Measurements from ENCODE around the gene DCUN1D2.
"Not testable (repeated sequence)": the region's sequence is repeated elsewhere in the genome, so short reads cannot be mapped to it uniquely, and the experiment has no call there.

The DCUN1D2 gene

DNA sequence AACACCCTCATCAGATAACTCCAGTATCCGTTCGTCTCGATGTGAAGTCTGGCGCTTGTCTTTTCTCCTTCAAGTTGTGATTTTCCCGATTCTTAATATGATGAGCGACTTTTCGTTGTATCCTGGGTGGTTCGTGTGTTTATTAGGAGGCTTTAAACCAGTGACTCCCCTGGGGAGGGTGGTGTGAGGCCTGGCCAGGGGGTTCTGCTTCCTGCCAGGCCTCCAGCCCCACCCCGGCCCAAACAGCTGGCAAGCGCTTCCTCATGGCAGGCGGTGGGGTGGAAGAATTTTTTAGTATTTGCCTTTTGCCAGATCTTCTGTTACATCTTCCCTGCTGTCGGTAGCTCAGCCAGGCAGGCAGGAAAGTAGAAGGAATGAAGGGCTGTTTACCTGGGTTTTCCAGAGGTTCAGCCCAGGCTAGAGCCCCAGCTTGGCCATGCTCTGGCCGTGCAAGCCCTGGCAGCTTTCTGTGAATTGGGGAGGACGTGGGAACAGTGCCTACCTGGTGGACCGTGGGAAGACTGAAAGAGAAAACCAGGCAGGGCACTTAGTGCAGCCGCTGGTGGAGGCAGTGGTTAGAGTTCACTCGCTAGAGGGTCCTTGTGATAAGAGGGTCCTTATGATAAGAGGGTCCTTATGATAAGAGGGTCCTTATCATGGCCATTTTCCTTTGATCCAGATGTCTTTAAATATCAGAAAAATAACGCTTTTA lies 37.7 kb upstream of the DCUN1D2 start:
- H3K4me1 Mint-ChIP-seq = no peaks in the 10 kb centered on the region
- ATAC-seq (no peak), DNase-seq (no peak)
- H3K36me3 Mint-ChIP-seq (ENCODE audit: low read depth) = peaks cover 14% of the 10 kb centered on the region
- no peaks in the 10 kb centered on the region for H3K27me3 Mint-ChIP-seq
- H3K4me3 Mint-ChIP-seq = no peak overlapping the region
- H3K9me3 Mint-ChIP-seq = no peaks in the 10 kb centered on the region
- no peak overlapping the region for H3K27ac Mint-ChIP-seq

DNA sequence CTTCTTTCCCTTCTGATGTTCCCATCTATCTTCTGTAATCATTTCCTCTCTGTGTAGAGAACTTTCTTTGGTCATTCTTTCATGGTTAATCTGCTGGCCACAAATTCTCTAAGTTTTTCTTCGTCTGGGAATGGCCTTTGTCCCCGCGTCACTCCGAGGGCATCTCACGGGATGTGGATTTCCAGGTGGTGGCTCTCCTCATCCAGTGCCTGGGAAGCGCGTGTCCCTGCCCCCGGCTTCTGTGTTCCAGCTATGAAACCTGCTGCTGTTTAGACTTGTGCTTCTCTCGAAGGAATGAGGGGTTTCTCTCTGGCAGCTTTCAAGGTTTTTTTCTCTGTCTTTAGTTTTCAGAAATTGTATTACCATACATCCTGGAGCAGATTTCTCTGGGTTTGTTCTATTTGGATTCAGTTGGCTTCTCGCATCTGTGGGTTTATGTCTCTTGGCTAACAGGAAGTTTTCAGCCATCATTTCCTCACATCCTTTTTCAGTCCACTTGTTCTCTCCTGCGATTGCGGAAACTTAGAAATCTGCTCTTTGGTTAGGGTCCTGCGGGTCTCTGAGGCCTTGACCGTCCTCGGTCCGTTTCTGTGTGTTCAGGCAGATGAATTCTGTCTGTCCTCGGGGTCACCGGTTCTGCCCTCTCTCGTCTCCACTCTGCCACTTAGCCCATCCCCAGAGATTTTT lies 36.9 kb upstream of the DCUN1D2 start:
- no peak overlapping the region for H3K4me3 Mint-ChIP-seq
- H3K9me3 Mint-ChIP-seq = no peaks in the 10 kb centered on the region
- no peak for DNase-seq
- no peaks in the 10 kb centered on the region for H3K4me1 Mint-ChIP-seq
- ATAC-seq = no peak
- peaks cover 17% of the 10 kb centered on the region for H3K36me3 Mint-ChIP-seq (ENCODE audit: low read depth)
- H3K27ac Mint-ChIP-seq = no peak overlapping the region
- H3K27me3 Mint-ChIP-seq = no peaks in the 10 kb centered on the region

DNA sequence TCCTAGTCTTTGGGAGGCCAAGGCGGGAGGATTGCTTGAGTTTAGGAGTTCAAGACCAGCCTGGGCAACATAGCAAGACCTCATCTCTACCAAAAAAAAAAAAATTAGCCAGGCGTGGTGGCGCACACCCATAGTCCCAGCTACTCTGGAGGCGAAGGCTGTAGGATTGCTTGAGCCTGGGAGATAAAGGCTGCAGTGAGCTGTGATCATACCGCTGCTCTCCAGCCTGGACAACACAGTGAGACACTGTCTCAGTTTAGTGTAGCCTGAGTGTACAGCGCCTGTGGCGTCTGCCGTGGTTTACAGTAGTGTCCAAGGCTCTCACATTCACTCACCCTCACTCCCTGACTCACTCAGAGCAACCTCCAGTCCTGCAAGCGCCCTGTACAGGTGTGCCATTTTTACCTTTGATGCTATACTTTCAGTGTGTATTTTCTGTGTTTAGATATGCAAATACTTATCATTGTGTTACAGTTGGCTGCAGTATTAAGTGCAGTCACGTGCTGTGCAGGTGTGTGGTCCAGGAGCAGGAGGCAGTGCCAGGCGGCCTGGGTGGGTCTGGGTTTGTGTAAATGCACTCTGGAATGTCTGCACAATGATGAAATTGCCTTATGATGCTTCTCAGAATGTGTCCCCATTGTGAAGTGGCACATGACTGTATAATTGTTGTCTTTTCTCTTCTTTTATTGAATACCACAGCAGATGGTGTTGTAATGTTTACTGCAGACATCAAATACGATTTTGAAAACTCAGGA lies 36.1 kb upstream of the DCUN1D2 start:
- Mint-ChIP-seq H3K36me3 (ENCODE audit: low read depth) (peaks cover 17% of the 10 kb centered on the region), H3K27me3 (no peaks in the 10 kb centered on the region), H3K4me1 (no peaks in the 10 kb centered on the region), H3K4me3 (no peak overlapping the region), H3K27ac (no peak overlapping the region), H3K9me3 (no peaks in the 10 kb centered on the region)
- DNase-seq (no peak), ATAC-seq (no peak)

DNA sequence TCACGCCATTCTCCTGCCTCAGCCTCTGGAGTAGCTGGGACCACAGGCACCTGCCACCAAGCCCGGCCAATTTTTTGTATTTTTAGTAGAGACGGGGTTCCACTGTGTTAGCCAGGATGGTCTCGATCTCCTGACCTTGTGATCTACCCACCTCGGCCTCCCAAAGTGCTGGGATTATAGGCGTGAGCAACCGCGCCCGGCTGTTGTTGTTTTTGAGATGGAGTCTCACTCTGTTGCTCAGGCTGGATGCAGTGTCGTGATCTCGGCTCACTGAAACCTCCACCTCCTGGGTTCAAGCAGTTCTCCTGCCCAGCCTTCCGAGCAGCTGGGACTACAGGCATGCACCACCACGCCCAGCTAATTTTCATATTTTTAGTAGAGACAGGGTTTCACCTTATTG lies 31.9 kb upstream of the DCUN1D2 start:
- not testable (repeated sequence) for H3K36me3 Mint-ChIP-seq (ENCODE audit: low read depth); H3K9me3 Mint-ChIP-seq; DNase-seq; H3K27me3 Mint-ChIP-seq; H3K27ac Mint-ChIP-seq; ATAC-seq; H3K4me3 Mint-ChIP-seq
- peaks cover 14% of the 10 kb centered on the region for H3K4me1 Mint-ChIP-seq

DNA sequence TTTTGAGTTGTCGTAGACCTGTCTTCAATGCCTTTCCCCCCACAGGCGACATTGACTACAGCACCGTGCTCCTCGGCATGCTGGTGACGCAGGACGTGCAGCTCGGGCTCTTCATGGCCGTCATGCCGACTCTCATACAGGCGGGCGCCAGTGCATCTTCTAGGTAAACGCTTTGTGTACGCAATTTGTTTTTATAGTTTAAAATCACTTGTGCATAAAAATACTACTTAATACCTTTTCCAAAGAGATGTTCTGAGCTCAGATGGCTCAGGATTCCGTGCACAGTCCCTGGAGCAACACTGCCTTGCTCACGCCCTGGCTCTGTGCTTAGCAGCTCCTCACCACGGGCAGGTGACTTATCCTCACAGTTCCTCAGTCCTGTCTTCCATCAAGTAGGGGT lies 30.1 kb upstream of the DCUN1D2 start:
- no peaks in the 10 kb centered on the region for H3K27me3 Mint-ChIP-seq
- ATAC-seq = no peak

DNA sequence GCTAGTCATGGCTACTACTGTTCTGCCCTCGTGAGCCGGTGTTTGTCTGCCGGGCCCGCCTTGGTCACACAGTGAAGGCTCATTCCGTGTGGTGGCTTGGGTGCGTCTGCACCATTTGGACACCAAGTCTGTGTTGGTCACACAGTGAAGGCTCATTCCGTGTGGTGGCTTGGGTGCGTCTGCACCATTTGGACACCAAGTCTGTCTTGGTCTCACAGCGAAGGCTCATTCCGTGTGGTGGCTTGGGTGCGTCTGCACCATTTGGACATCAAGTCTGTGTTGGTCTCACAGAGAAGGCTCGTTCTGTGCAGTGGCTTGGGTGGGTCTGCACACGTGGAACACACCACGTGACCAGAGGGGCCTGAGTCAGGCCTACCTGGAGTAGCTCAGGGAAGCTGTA lies 29.0 kb upstream of the DCUN1D2 start:
- DNase-seq (no peak), ATAC-seq (no peak)
- peaks cover 24% of the 10 kb centered on the region for H3K4me1 Mint-ChIP-seq
- H3K9me3 Mint-ChIP-seq = no peaks in the 10 kb centered on the region
- H3K27ac Mint-ChIP-seq = no peak overlapping the region
- no peak overlapping the region for H3K4me3 Mint-ChIP-seq
- H3K27me3 Mint-ChIP-seq = no peaks in the 10 kb centered on the region
- peaks cover 10% of the 10 kb centered on the region for H3K36me3 Mint-ChIP-seq (ENCODE audit: low read depth)

More for the DNA sequence above, 30.1 kb upstream of the DCUN1D2 start:
- Mint-ChIP-seq H3K9me3 (no peaks in the 10 kb centered on the region), H3K27ac (no peak overlapping the region), H3K4me3 (no peak overlapping the region), H3K36me3 (ENCODE audit: low read depth) (peaks cover 8% of the 10 kb centered on the region), H3K4me1 (peaks cover 24% of the 10 kb centered on the region)
- no peak for DNase-seq

DNA sequence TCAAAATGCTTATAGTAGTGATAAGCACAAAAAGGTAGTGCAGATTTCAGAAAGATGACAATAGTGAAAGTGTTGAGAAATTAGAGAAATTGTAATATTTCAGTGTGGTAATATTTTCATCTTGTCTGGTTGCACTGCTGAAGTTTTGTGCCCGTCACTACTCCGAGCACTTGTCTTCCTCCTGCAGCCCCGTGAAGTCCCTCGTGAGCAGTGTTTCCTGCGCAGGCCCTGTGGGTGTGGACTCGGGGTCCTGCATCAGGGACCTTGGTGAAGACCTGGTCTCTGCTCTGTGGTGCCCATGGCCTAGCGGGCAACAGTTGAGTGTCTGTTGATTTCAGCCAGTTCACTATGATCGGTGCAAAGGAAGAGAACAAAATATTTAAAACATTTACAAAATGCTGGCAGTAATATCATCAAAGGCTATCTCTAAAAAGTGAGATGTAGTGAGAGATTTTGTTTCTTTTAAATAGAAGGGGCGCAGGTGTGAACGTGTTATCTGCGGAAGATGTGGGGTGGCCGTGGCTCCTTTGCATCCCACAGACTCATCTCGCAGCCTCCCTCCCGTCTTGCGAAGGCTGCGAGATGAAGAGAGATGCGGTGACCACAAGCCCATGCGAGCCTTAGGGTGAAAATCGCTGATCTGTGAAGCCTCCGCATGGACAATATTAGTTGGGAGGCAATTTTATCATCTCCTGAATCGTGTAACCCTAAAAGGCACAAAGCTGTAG lies 27.7 kb upstream of the DCUN1D2 start:
- H3K36me3 Mint-ChIP-seq (ENCODE audit: low read depth) = peaks cover 10% of the 10 kb centered on the region
- no peak overlapping the region for H3K27ac Mint-ChIP-seq
- DNase-seq = no peak
- H3K27me3 Mint-ChIP-seq = no peaks in the 10 kb centered on the region
- H3K4me3 Mint-ChIP-seq = peak overlapping the region; percentile 41
- no peak for ATAC-seq
- H3K4me1 Mint-ChIP-seq = peaks cover 24% of the 10 kb centered on the region
- no peaks in the 10 kb centered on the region for H3K9me3 Mint-ChIP-seq

DNA sequence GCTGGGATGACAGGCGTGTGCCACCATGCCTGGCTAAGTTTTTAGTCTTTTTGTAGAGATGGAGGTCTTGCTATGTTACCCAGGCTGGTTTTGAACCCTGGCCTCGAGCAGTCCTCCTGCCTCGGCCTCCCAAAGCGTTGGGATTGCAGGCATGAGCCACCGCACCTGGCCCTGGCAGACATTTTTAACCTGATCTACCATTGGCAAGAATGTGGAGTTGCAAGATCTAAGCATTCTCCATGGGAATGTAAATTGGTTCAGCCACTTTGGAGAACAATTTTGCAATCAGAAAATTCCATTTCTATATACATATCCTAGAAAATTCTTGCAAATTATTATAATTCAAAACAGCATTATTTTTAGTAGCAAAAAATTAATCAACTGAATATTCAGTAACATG lies 24.3 kb upstream of the DCUN1D2 start:
- Mint-ChIP-seq H3K27me3 (no peaks in the 10 kb centered on the region), H3K27ac (no peak overlapping the region), H3K36me3 (ENCODE audit: low read depth) (peaks cover 10% of the 10 kb centered on the region), H3K4me1 (peaks cover 24% of the 10 kb centered on the region), H3K4me3 (no peak overlapping the region), H3K9me3 (no peaks in the 10 kb centered on the region)
- no peak for DNase-seq
- ATAC-seq = no peak

DNA sequence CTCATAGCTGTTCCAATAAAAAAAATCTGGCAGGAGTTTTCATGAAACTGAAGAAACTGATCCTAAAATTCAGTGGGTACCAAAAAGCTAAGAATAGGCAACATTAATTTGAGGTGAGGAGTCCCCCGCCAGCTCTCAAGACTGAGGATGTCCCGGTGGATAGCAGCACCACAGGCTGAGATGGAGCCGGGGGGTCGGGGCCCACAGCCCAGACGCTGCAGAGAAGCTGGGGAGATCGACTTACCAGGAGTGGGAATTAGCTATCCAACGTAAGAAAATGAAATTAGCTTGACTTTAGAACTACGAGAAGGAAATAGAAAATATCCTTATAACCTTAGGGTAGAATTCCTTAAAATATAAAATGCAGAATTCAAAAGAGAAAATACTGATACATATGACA lies 23.2 kb upstream of the DCUN1D2 start:
- H3K9me3 Mint-ChIP-seq = no peaks in the 10 kb centered on the region
- no peak overlapping the region for H3K4me3 Mint-ChIP-seq
- ATAC-seq (no peak), DNase-seq (no peak)
- H3K27ac Mint-ChIP-seq = no peak overlapping the region
- peaks cover 9% of the 10 kb centered on the region for H3K36me3 Mint-ChIP-seq (ENCODE audit: low read depth)
- no peaks in the 10 kb centered on the region for H3K27me3 Mint-ChIP-seq
- H3K4me1 Mint-ChIP-seq = peaks cover 23% of the 10 kb centered on the region

DNA sequence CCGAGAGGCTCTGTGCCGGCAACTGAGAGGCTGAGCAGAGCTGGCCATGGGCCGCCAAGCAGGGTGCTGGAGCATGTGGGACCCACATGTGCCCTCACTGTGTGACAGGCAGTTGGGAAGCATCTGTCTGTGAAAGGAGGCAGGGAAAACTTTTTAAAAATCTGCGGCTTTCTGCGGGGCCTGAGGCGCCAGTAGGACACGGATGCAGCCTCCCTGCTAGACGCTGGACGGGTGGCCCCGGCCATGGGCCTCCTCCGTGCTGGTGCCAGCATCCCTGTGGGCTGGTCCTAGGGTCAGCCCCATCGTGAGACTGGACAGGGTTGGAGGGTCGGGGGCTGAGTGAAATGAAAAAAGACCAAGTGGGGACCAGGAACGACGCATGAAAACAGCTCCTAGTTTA lies 20.9 kb upstream of the DCUN1D2 start:
- Mint-ChIP-seq H3K4me1 (no peaks in the 10 kb centered on the region), H3K4me3 (no peak overlapping the region), H3K9me3 (no peaks in the 10 kb centered on the region), H3K27ac (no peak overlapping the region), H3K27me3 (no peaks in the 10 kb centered on the region), H3K36me3 (ENCODE audit: low read depth) (peaks cover 9% of the 10 kb centered on the region)
- ATAC-seq (no peak), DNase-seq (no peak)

DNA sequence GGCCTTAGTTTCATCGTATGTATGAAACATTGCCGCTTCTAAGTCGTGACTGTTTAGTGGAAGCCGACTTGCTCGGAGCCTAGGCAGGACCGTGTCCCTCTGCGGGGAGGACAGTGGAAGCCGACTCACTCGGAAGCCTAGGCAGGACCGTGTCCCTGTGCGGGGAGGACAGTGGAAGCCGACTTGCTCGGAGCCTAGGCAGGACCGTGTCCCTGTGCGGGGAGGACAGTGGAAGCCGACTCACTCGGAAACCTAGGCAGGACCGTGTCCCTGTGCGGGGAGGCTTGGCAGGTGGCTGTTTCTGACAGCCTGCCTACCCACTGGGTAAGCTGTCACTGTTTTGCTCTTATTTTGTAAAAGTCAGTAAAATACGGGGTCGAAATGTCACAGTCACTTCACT lies 20.4 kb upstream of the DCUN1D2 start:
- ATAC-seq (no peak), DNase-seq (no peak)
- Mint-ChIP-seq H3K36me3 (ENCODE audit: low read depth) (peaks cover 9% of the 10 kb centered on the region), H3K27me3 (no peaks in the 10 kb centered on the region), H3K27ac (no peak overlapping the region), H3K9me3 (no peaks in the 10 kb centered on the region), H3K4me1 (no peaks in the 10 kb centered on the region), H3K4me3 (no peak overlapping the region)

DNA sequence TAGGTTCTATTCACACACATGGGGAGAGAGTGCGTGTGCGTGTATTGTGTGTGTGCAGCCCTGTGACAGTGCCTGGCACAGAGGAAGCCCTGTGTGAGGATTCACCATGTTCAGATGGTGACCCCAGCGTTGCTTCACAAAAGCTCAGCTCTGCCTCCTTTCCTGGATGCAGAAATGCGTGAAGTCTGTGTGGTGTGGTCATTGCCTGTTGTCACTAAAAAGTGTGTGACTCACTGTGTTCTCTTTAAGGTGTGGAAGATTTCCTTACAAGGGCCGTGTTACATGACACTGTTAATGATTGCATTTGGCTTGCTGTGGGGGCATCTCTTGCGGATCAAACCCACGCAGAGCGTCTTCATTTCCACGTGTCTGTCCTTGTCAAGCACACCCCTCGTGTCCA lies 19.5 kb upstream of the DCUN1D2 start:
- Mint-ChIP-seq H3K4me3 (no peak overlapping the region), H3K27me3 (no peaks in the 10 kb centered on the region), H3K36me3 (ENCODE audit: low read depth) (peaks cover 14% of the 10 kb centered on the region), H3K9me3 (no peaks in the 10 kb centered on the region), H3K27ac (no peak overlapping the region), H3K4me1 (no peaks in the 10 kb centered on the region)
- ATAC-seq = no peak
- no peak for DNase-seq

DNA sequence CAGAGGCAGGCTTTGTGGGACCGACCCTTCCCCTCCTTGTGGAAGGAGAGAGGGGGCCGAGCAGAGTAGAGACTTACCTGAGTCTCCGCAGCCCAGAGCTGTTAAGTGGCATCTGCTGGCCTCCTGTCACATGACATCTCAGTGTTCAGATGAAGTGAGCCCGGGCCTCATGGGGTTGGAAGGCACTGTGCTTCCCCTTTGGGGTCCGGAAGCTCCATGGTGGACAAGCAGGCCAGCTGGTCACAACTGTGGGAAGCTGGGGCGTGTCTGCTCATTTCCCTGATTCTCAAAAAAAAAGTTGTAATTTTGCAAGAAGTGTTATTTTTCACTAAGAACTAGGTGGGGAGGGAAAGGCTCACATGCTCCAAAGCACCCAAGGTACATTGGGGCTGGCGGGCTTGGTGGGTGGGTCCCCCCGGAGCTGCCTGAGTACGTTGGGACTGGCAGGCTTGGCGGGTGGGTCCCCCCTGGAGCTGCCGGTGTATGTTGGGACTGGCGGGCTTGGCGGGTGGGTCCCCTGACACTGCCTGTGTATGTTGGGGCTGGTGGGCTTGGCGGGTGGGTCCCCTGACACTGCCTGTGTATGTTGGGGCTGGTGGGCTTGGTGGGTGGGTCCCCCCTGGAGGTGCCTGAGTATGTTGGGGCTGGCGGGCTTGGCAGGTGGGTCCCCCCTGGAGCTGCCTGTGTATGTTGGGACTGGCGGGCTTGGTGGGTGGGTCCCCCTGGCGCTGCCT lies 18.2 kb upstream of the DCUN1D2 start:
- Mint-ChIP-seq H3K4me1 (no peaks in the 10 kb centered on the region), H3K9me3 (no peaks in the 10 kb centered on the region), H3K27ac (no peak overlapping the region), H3K27me3 (no peaks in the 10 kb centered on the region), H3K36me3 (ENCODE audit: low read depth) (peaks cover 20% of the 10 kb centered on the region), H3K4me3 (no peak overlapping the region)
- DNase-seq = no peak
- ATAC-seq = no peak

All from activated naive CD8-positive, alpha-beta T cell treated with anti-CD3 and anti-CD28 coated beads, Interleukin-2, amount 50 U/mL, for 24 hours (primary cell).